GM19025 (cell line): ENCODE data around the gene SLC12A7.
"Not testable (repeated sequence)": the region's sequence is repeated elsewhere in the genome, so short reads cannot be mapped to it uniquely, and the experiment has no call there.

ENCODE experiments used
- ATAC-seq: cut with Tn5 transposase; IDR thresholded peaks from one replicate; pipeline ENCODE4 v1.9.1; 2021; ENCODE audit warnings: mild to moderate bottlenecking, low read depth, moderate library complexity; ENCODE audit not compliant: unreplicated experiment

Gene SLC12A7

GRCh38 chr5:1002836-1003235 lies 109.0 kb downstream of the SLC12A7 start:
- ATAC-seq: no peak

GRCh38 chr5:1002271-1002546 lies 109.7 kb downstream of the SLC12A7 start:
- ATAC-seq: no peak

GRCh38 chr5:1001406-1002270 lies 110.2 kb downstream of the SLC12A7 start:
- ATAC-seq: no peak

GRCh38 chr5:1000831-1001230 lies 111.0 kb downstream of the SLC12A7 start:
- not testable (repeated sequence) for ATAC-seq
